Spleen (tissue), 7 donors: ENCODE measurements around the gene ELP1.

ENCODE experiments used
- CTCF ChIP-seq, 11 experiments: fragments of 200-600 bp in 7 of 11; fragments of 450-650 bp in 4 of 11; sonication (generic) in 4 of 11; IDR thresholded peaks in 8 of 11; conservative IDR thresholded peaks in 3 of 11; 1 replicate in 7 of 11; 2 replicates in 4 of 11; pipeline versions ENCODE4 v1.4.0 to v1.8.0; 2016 to 2021; ENCODE audit warnings: antibody characterized with exemption in 11 of 11, inconsistent platforms in 4 of 11, mild to moderate bottlenecking in 1 of 11
- POLR2A ChIP-seq, 3 donors: fragments of 450-650 bp; IDR thresholded peaks; one replicate each; pipeline ENCODE4 v1.5.1; 2017; ENCODE audit warnings: antibody characterized with exemption in 3 of 3, mild to moderate bottlenecking in 1 of 3
- POLR2AphosphoS5 ChIP-seq, 3 donors: sonication (generic); formaldehyde crosslinking; IDR thresholded peaks; one replicate each; pipeline ENCODE4 v1.5.1; 2017; ENCODE audit warnings: antibody characterized with exemption in 3 of 3
- donor health status: DM: no; HTN: no; CAD: no; lungs with moderate emphysema.
- donor health status: DM: no; HTN: no; CAD: no.
- donor health status: DM: no; HTN: no; CAD: no.

GRCh38 chr9:108876425-108876824, 57.5 kb downstream of the ELP1 start:
- TF ChIP-seq POLR2AphosphoS5 (IDR thresholded peaks at IDR 0.05) (no peak), CTCF (IDR thresholded peaks at IDR 0.05 in 8 of 11, conservative IDR thresholded peaks at IDR 0.05 in 3 of 11) (no peak), POLR2A (IDR thresholded peaks at IDR 0.05) (no peak)
